BJ (cell line): Measurements from ENCODE around the gene BCAN. TPM values are rescaled to one million over a fixed set of nuclear protein-coding genes. Genes with fewer than 3 reads are reported as not detected.
"Not testable (repeated sequence)": the region's sequence is repeated elsewhere in the genome, so short reads cannot be mapped to it uniquely, and the experiment has no call there.

ENCODE experiments used
- CTCF ChIA-PET: fragments of 350-600 bp; formaldehyde crosslinking; extraction: SDS; loops from one replicate; lab custom pipeline; 2021; ENCODE audit warnings: antibody characterized with exemption, inconsistent platforms; lab: Yijun Ruan, JAX
- POLR2A ChIA-PET: fragments of 300-600 bp; sonication (Branson Sonifier 250); formaldehyde crosslinking; extraction: SDS; loops from one replicate; lab custom pipeline; 2021; ENCODE audit warnings: antibody characterized with exemption; lab: Charles Lee
- DNase-seq: peaks from one replicate; pipeline ENCODE4 v3.0.0-alpha.2; 2011; ENCODE audit warnings: low read depth
- H3K27me3 ChIP-seq: 2 replicates; pipeline ENCODE4 v1.6.0; 2011; ENCODE audit warnings: low read length; ENCODE audit not compliant: control insufficient read depth, insufficient read depth
- H3K36me3 ChIP-seq: 2 replicates; pipeline ENCODE4 v1.5.1; 2011; ENCODE audit warnings: low read length; ENCODE audit not compliant: control insufficient read depth, insufficient read depth
- H3K4me3 ChIP-seq: 2 replicates; pipeline ENCODE4 v1.5.1; 2011; ENCODE audit warnings: low read depth, mild to moderate bottlenecking, control low read depth, low read length
- CTCF ChIP-seq: IDR thresholded peaks from 2 replicates; pipeline ENCODE4 v1.5.1; 2011; ENCODE audit warnings: low read depth, mild to moderate bottlenecking, control low read depth, inconsistent platforms, low read length, moderate library complexity; ENCODE audit not compliant: insufficient read depth
- polyA plus RNA-seq: library from polyadenylated mRNA; depleted of rRNA; stranded (reverse); fragments of >200 nt; gene quantifications from 2 replicates; pipeline ENCODE4 v1.2.3, GENCODE V29; 2011

The BCAN gene
- polyA plus RNA-seq, 1 experiment: 0.02 TPM

- CTCF ChIA-PET: interaction anchor here (1.2 to 1.3 kb wide), 2 partner anchors 15 to 213 kb away, joined by 3 read pairs; no protein-coding TSS in a partner anchor
- no peak overlapping the region for H3K4me3 ChIP-seq
Measured at GRCh38 chr1:156599811-156600210, 42.1 kb upstream of the BCAN start.

GRCh38 chr1:156600733-156601121 lies 41.2 kb upstream of the BCAN start:
- DNase-seq: no peak
- ChIA-PET CTCF (interaction anchor here (1.0 to 2.7 kb wide), 5 partner anchors 9 to 214 kb away, joined by 3 to 12 read pairs (median 4); partner anchors contain the start of genes MEF2D and NAXE), POLR2A (no interaction called here)
- no peaks in the 10 kb centered on the region for H3K27me3 ChIP-seq
- TF ChIP-seq CTCF: no peak
- H3K36me3 ChIP-seq: peaks cover 6% of the 10 kb centered on the region
- H3K4me3 ChIP-seq: peak overlapping the region; percentile 64

More at GRCh38 chr1:156599811-156600210, 42.1 kb upstream of the BCAN start:
- no peaks in the 10 kb centered on the region for H3K27me3 ChIP-seq
- TF ChIP-seq CTCF: no peak
- H3K36me3 ChIP-seq: peaks cover 9% of the 10 kb centered on the region
- DNase-seq: no peak
- POLR2A ChIA-PET: no interaction called here

- Histone ChIP-seq H3K4me3 (peak within 1 kb of the TSS; percentile 64), H3K36me3 (peaks cover 6% of the 10 kb centered on the region), H3K27me3 (no peaks in the 10 kb centered on the region)
- POLR2A ChIA-PET: no interaction called here
- TF ChIP-seq CTCF: no peak
- DNase-seq: peak; percentile 69
- CTCF ChIA-PET: interaction anchor here (0.7 to 2.7 kb wide), 7 partner anchors 10 to 215 kb away, joined by 3 to 12 read pairs (median 4); partner anchors contain the start of genes MEF2D and NAXE
Measured at GRCh38 chr1:156601122-156601830, 40.6 kb upstream of the BCAN start, which contains the start of gene GPATCH4. TSS of gene GPATCH4 (minus strand) at chr1:156601479.

- CTCF ChIA-PET: interaction anchor here (0.7 to 2.7 kb wide), 6 partner anchors 10 to 157 kb away, joined by 3 to 12 read pairs (median 4); partner anchors contain the start of genes MEF2D and NAXE
- no peak for TF ChIP-seq CTCF
Measured at GRCh38 chr1:156601892-156602291, 40.0 kb upstream of the BCAN start.

GRCh38 chr1:156602557-156602993 lies 39.3 kb upstream of the BCAN start:
- CTCF ChIA-PET: interaction anchor here (0.6 to 2.7 kb wide), 7 partner anchors 11 to 157 kb away, joined by 3 to 12 read pairs (median 4); partner anchors contain the start of gene NAXE
- peaks cover 1% of the 10 kb centered on the region; the same call in 1 of the 2 replicates for H3K36me3 ChIP-seq
- 0 out of 2 replicates have a peak, but pooled peaks cover 1% of the 10 kb centered on the region for H3K27me3 ChIP-seq
- DNase-seq: no peak
- H3K4me3 ChIP-seq: no peak overlapping the region
- peak; percentile 35 for TF ChIP-seq CTCF
- POLR2A ChIA-PET: no interaction called here

More at GRCh38 chr1:156601892-156602291, 40.0 kb upstream of the BCAN start:
- Histone ChIP-seq H3K36me3 (peaks cover 4% of the 10 kb centered on the region), H3K4me3 (peak overlapping the region; percentile 64), H3K27me3 (no peaks in the 10 kb centered on the region)
- DNase-seq: no peak
- POLR2A ChIA-PET: no interaction called here

GRCh38 chr1:156607344-156607743 lies 34.6 kb upstream of the BCAN start:
- DNase-seq, H3K36me3 ChIP-seq, H3K4me3 ChIP-seq, POLR2A ChIA-PET, H3K27me3 ChIP-seq: not testable (repeated sequence)
- CTCF ChIA-PET: interaction anchor here (1.5 to 10.9 kb wide), 12 partner anchors 17 to 222 kb away, joined by 4 to 103 read pairs (median 6); no protein-coding TSS in a partner anchor
